Activated CD4-positive, alpha-beta T cell treated with anti-CD3 and anti-CD28 coated beads for 36 hours (primary cell): Measurements from ENCODE around the gene CPT1A. TPM values are rescaled to one million over a fixed set of nuclear protein-coding genes. Genes with fewer than 3 reads are reported as not detected.

Source experiments
- ATAC-seq: fragments of 200-7000 bp; cut with Tn5 transposase; one replicate; pipeline ENCODE4 v1.10.0; 2021; ENCODE audit warnings: mild to moderate bottlenecking, moderate library complexity
- CTCF ChIA-PET: fragments of 350-600 bp; sonication (Branson Sonifier 250); formaldehyde crosslinking; loops from one replicate; lab custom pipeline; 2021; ENCODE audit warnings: antibody characterized with exemption; lab: Charles Lee
- POLR2A ChIA-PET: fragments of 350-600 bp; sonication (Branson Sonifier 250); formaldehyde crosslinking; loops from one replicate; lab custom pipeline; 2021; ENCODE audit warnings: antibody characterized with exemption, inconsistent platforms; lab: Charles Lee
- DNase-seq: peaks from one replicate; pipeline ENCODE4 v3.0.0-alpha.2; 2020
- H3K27ac Mint-ChIP-seq: one replicate; pipeline ENCODE4 v1.8.0; 2021; ENCODE audit warnings: mixed read lengths
- H3K27me3 Mint-ChIP-seq: one replicate; pipeline ENCODE4 v1.8.0; 2021; ENCODE audit warnings: mixed read lengths
- H3K36me3 Mint-ChIP-seq: one replicate; pipeline ENCODE4 v1.8.0; 2021; ENCODE audit warnings: low read depth, mixed read lengths
- H3K4me1 Mint-ChIP-seq: one replicate; pipeline ENCODE4 v1.8.0; 2021; ENCODE audit warnings: mixed read lengths
- H3K4me3 Mint-ChIP-seq: one replicate; pipeline ENCODE4 v1.8.0; 2021; ENCODE audit warnings: mild to moderate bottlenecking, moderate library complexity, mixed read lengths
- H3K9me3 Mint-ChIP-seq: one replicate; pipeline ENCODE4 v1.8.0; 2021; ENCODE audit warnings: low read depth, mixed read lengths
- intact Hi-C, 2 experiments: fragments of 100-400 bp; cut with DNase I in 1 of 2; cut with micrococcal nuclease in 1 of 2; formaldehyde crosslinking; loops; one replicate each; pipeline versions ENCODE4 v1.14.2 to v1.15.1; 2022 to 2024; cut with DNase I, micrococcal nuclease
- total RNA-seq, 2 experiments: library from RNA; stranded (reverse); gene quantifications; one replicate each; pipeline ENCODE4 v1.2.3, GENCODE V29; 2021

Gene CPT1A
- total RNA-seq, 2 experiments from 2014 or later: 23.3 to 25.4 TPM

GRCh38 chr11:68813773-68814172 is 27.9 kb downstream of the CPT1A start:
- intact Hi-C loops: no loop called here
- DNase-seq: no peak
- no peak overlapping the region for H3K27ac Mint-ChIP-seq
- POLR2A ChIA-PET: no interaction called here
- H3K9me3 Mint-ChIP-seq: no peaks in the 10 kb centered on the region
- H3K4me1 Mint-ChIP-seq: peaks cover 19% of the 10 kb centered on the region
- CTCF ChIA-PET: no interaction called here
- no peak overlapping the region for H3K4me3 Mint-ChIP-seq
- no peaks in the 10 kb centered on the region for H3K27me3 Mint-ChIP-seq
- H3K36me3 Mint-ChIP-seq: peaks cover 6% of the 10 kb centered on the region
- ATAC-seq: no peak

GRCh38 chr11:68812526-68812925 is 29.2 kb downstream of the CPT1A start:
- no peak overlapping the region for H3K27ac Mint-ChIP-seq
- no peaks in the 10 kb centered on the region for H3K9me3 Mint-ChIP-seq
- no peaks in the 10 kb centered on the region for H3K27me3 Mint-ChIP-seq
- DNase-seq (no peak), ATAC-seq (no peak)
- peaks cover 7% of the 10 kb centered on the region for H3K36me3 Mint-ChIP-seq
- ChIA-PET CTCF (no interaction called here), POLR2A (no interaction called here)
- peaks cover 11% of the 10 kb centered on the region for H3K4me1 Mint-ChIP-seq
- intact Hi-C loops: no loop called here
- no peak overlapping the region for H3K4me3 Mint-ChIP-seq

GRCh38 chr11:68810164-68810563 is 31.6 kb downstream of the CPT1A start:
- intact Hi-C loops: no loop called here
- ATAC-seq: no peak
- no peaks in the 10 kb centered on the region for H3K4me1 Mint-ChIP-seq
- no peak overlapping the region for H3K4me3 Mint-ChIP-seq
- H3K9me3 Mint-ChIP-seq: no peaks in the 10 kb centered on the region
- no peaks in the 10 kb centered on the region for H3K27me3 Mint-ChIP-seq
- H3K36me3 Mint-ChIP-seq: peaks cover 9% of the 10 kb centered on the region
- ChIA-PET CTCF (interaction anchor here (2.1 kb wide), 1 partner anchor 9 kb away, joined by 4 read pairs; no protein-coding TSS in a partner anchor), POLR2A (no interaction called here)
- no peak overlapping the region for H3K27ac Mint-ChIP-seq
- no peak for DNase-seq

- peaks cover 9% of the 10 kb centered on the region for H3K36me3 Mint-ChIP-seq
- no peak overlapping the region for H3K27ac Mint-ChIP-seq
- POLR2A ChIA-PET: no interaction called here
- intact Hi-C loops: no loop called here
- DNase-seq (no peak), ATAC-seq (no peak)
- H3K4me3 Mint-ChIP-seq: no peak overlapping the region
- CTCF ChIA-PET: interaction anchor here (2.1 kb wide), 1 partner anchor 9 kb away, joined by 4 read pairs; no protein-coding TSS in a partner anchor
- no peaks in the 10 kb centered on the region for H3K9me3 Mint-ChIP-seq
- no peaks in the 10 kb centered on the region for H3K4me1 Mint-ChIP-seq
- no peaks in the 10 kb centered on the region for H3K27me3 Mint-ChIP-seq
Observed at GRCh38 chr11:68809506-68809905, 32.2 kb downstream of the CPT1A start.

- intact Hi-C loops: no loop called here
- ATAC-seq (no peak), DNase-seq (no peak)
- ChIA-PET POLR2A (interaction anchor here (0.6 kb wide), 1 partner anchor 793 kb away, joined by 3 read pairs; no protein-coding TSS in a partner anchor), CTCF (interaction anchor here (0.6 kb wide), 1 partner anchor 258 kb away, joined by 3 read pairs; no protein-coding TSS in a partner anchor)
- Mint-ChIP-seq H3K4me3 (no peak overlapping the region), H3K36me3 (peaks cover 9% of the 10 kb centered on the region), H3K27me3 (no peaks in the 10 kb centered on the region), H3K4me1 (no peaks in the 10 kb centered on the region), H3K9me3 (no peaks in the 10 kb centered on the region), H3K27ac (no peak overlapping the region)
Observed at GRCh38 chr11:68808787-68809186, 32.9 kb downstream of the CPT1A start.

GRCh38 chr11:68806931-68807844 is 34.5 kb downstream of the CPT1A start:
- H3K27me3 Mint-ChIP-seq: no peaks in the 10 kb centered on the region
- intact Hi-C loops: no loop called here
- H3K4me1 Mint-ChIP-seq: no peaks in the 10 kb centered on the region
- no peaks in the 10 kb centered on the region for H3K9me3 Mint-ChIP-seq
- CTCF ChIA-PET: no interaction called here
- no peak overlapping the region for H3K27ac Mint-ChIP-seq
- no peak for DNase-seq
- ATAC-seq: no peak
- POLR2A ChIA-PET: no interaction called here
- no peak overlapping the region for H3K4me3 Mint-ChIP-seq
- H3K36me3 Mint-ChIP-seq: peaks cover 3% of the 10 kb centered on the region

- POLR2A ChIA-PET: no interaction called here
- no peak for DNase-seq
Observed at GRCh38 chr11:68804786-68805185, 36.9 kb downstream of the CPT1A start.

GRCh38 chr11:68803766-68804165 is 38.0 kb downstream of the CPT1A start:
- Mint-ChIP-seq H3K27ac (no peak overlapping the region), H3K4me1 (no peaks in the 10 kb centered on the region), H3K27me3 (no peaks in the 10 kb centered on the region), H3K9me3 (no peaks in the 10 kb centered on the region), H3K4me3 (no peak overlapping the region), H3K36me3 (peaks cover 13% of the 10 kb centered on the region)
- intact Hi-C loops: no loop called here
- ChIA-PET POLR2A (no interaction called here), CTCF (interaction anchor here (1.1 kb wide), 1 partner anchor 365 kb away, joined by 3 read pairs; no protein-coding TSS in a partner anchor)
- DNase-seq (no peak), ATAC-seq (no peak)

More at GRCh38 chr11:68804786-68805185, 36.9 kb downstream of the CPT1A start:
- no peak overlapping the region for H3K27ac Mint-ChIP-seq
- no peaks in the 10 kb centered on the region for H3K27me3 Mint-ChIP-seq
- no peaks in the 10 kb centered on the region for H3K4me1 Mint-ChIP-seq
- CTCF ChIA-PET: no interaction called here
- H3K36me3 Mint-ChIP-seq: peaks cover 9% of the 10 kb centered on the region
- no peaks in the 10 kb centered on the region for H3K9me3 Mint-ChIP-seq
- intact Hi-C loops: no loop called here
- ATAC-seq: no peak
- no peak overlapping the region for H3K4me3 Mint-ChIP-seq

GRCh38 chr11:68798221-68798813 is 43.4 kb downstream of the CPT1A start:
- Mint-ChIP-seq H3K4me1 (no peaks in the 10 kb centered on the region), H3K4me3 (no peak overlapping the region), H3K27ac (no peak overlapping the region), H3K36me3 (peaks cover 18% of the 10 kb centered on the region), H3K27me3 (no peaks in the 10 kb centered on the region), H3K9me3 (no peaks in the 10 kb centered on the region)
- POLR2A ChIA-PET: no interaction called here
- ATAC-seq: no peak
- peak; percentile 74 for DNase-seq
- CTCF ChIA-PET: interaction anchor here (0.6 to 1.8 kb wide), 8 partner anchors 23 to 228 kb away, joined by 3 to 7 read pairs (median 4); no protein-coding TSS in a partner anchor
- intact Hi-C loops: loop anchor here in 1 of 2 experiments (2.0 kb wide), 1 partner anchor 166 kb away; no protein-coding TSS in a partner anchor

GRCh38 chr11:68796801-68797200 is 44.9 kb downstream of the CPT1A start:
- Mint-ChIP-seq H3K27me3 (no peaks in the 10 kb centered on the region), H3K36me3 (peaks cover 21% of the 10 kb centered on the region), H3K9me3 (no peaks in the 10 kb centered on the region), H3K27ac (no peak overlapping the region), H3K4me1 (no peaks in the 10 kb centered on the region), H3K4me3 (no peak overlapping the region)
- intact Hi-C loops: no loop called here
- CTCF ChIA-PET: interaction anchor here (0.6 to 1.8 kb wide), 3 partner anchors 11 to 133 kb away, joined by 3 to 6 read pairs (median 5); no protein-coding TSS in a partner anchor
- no peak for DNase-seq
- no peak for ATAC-seq
- POLR2A ChIA-PET: no interaction called here

- Mint-ChIP-seq H3K27me3 (no peaks in the 10 kb centered on the region), H3K4me1 (no peaks in the 10 kb centered on the region), H3K9me3 (no peaks in the 10 kb centered on the region), H3K27ac (no peak overlapping the region), H3K4me3 (no peak overlapping the region), H3K36me3 (peaks cover 9% of the 10 kb centered on the region)
- ATAC-seq (no peak), DNase-seq (no peak)
- intact Hi-C loops: no loop called here
- CTCF ChIA-PET: no interaction called here
- POLR2A ChIA-PET: interaction anchor here (0.5 kb wide), 1 partner anchor 77 kb away, joined by 5 read pairs; no protein-coding TSS in a partner anchor
Observed at GRCh38 chr11:68792400-68792966, 49.2 kb downstream of the CPT1A start.
